ENCODE results near the gene CCDC177.

- TF ChIP-seq, protein P1, sequence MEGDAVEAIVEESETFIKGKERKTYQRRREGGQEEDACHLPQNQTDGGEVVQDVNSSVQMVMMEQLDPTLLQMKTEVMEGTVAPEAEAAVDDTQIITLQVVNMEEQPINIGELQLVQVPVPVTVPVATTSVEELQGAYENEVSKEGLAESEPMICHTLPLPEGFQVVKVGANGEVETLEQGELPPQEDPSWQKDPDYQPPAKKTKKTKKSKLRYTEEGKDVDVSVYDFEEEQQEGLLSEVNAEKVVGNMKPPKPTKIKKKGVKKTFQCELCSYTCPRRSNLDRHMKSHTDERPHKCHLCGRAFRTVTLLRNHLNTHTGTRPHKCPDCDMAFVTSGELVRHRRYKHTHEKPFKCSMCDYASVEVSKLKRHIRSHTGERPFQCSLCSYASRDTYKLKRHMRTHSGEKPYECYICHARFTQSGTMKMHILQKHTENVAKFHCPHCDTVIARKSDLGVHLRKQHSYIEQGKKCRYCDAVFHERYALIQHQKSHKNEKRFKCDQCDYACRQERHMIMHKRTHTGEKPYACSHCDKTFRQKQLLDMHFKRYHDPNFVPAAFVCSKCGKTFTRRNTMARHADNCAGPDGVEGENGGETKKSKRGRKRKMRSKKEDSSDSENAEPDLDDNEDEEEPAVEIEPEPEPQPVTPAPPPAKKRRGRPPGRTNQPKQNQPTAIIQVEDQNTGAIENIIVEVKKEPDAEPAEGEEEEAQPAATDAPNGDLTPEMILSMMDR (optimal IDR thresholded peaks at IDR 0.05 in 1 of 3, IDR thresholded peaks at IDR 0.05 in 1 of 3, conservative IDR thresholded peaks at IDR 0.05 in 1 of 3; ENCODE audit: extremely low read depth in 1 of 3, insufficient read depth in 2 of 3, low read length in 3 of 3), result peak; percentile 78 to 89 (median 83)
- TF ChIP-seq EZH2 (IDR thresholded peaks at IDR 0.05; ENCODE audit: low read length), result no peak
These were observed 39.3 kb downstream of the CCDC177 start for GRCh38 chr14:69535230-69535848.

All from keratinocyte (primary cell).